HEK293 (cell line): ENCODE measurements around the gene ADAMTS9.

ENCODE experiments used
- CTCF ChIA-PET: fragments of 350-600 bp; formaldehyde crosslinking; extraction: SDS; loops from one replicate; lab custom pipeline; 2021; ENCODE audit warnings: antibody characterized with exemption; lab: Yijun Ruan, JAX
- POLR2A ChIA-PET: fragments of 300-600 bp; formaldehyde crosslinking; extraction: SDS; loops from one replicate; lab custom pipeline; 2020; ENCODE audit warnings: antibody characterized with exemption, inconsistent platforms; lab: Yijun Ruan, JAX
- H3K27ac ChIP-seq: fragments of 200-500 bp; sonication (Bioruptor generic); 2 replicates; pipeline ENCODE4 v1.5.1; 2014; ENCODE audit warnings: low read depth, low read length, control low read depth, inconsistent platforms; ENCODE audit errors: extremely low read depth
- H3K36me3 ChIP-seq, 2 experiments: fragments of 200-500 bp in 1 of 2; sonication (Bioruptor generic) in 1 of 2; 1 replicate in 1 of 2; 2 replicates in 1 of 2; pipeline ENCODE4 v1.5.1; 2014 to 2017; ENCODE audit warnings: inconsistent platforms in 2 of 2, low read length in 2 of 2; ENCODE audit not compliant: control insufficient read depth in 2 of 2, insufficient read depth in 1 of 2
- H3K4me1 ChIP-seq: fragments of 200-500 bp; sonication (Bioruptor generic); 2 replicates; pipeline ENCODE4 v1.5.1; 2014; ENCODE audit warnings: mild to moderate bottlenecking, low read length, inconsistent platforms; ENCODE audit not compliant: control insufficient read depth, insufficient read depth
- H3K4me3 ChIP-seq: 2 replicates; pipeline ENCODE4 v1.5.1; 2011; ENCODE audit warnings: low read depth, mild to moderate bottlenecking, control low read depth, low read length, moderate library complexity
- H3K9me3 ChIP-seq: fragments of 200-500 bp; sonication (Bioruptor generic); 2 replicates; pipeline ENCODE4 v1.5.1; 2014; ENCODE audit warnings: low read depth, low read length, inconsistent platforms; ENCODE audit not compliant: control insufficient read depth, insufficient read depth
- KLF9 ChIP-seq: fragments of 450-650 bp; formaldehyde crosslinking; IDR thresholded peaks from 2 replicates; pipeline ENCODE4 v1.5.1; 2016; ENCODE audit warnings: missing biosample characterization, missing genetic modification characterization, low read depth
- MZF1 ChIP-seq: fragments of 450-650 bp; formaldehyde crosslinking; IDR thresholded peaks from 2 replicates; pipeline ENCODE4 v1.5.1; 2017; ENCODE audit warnings: missing biosample characterization, missing genetic modification characterization, borderline replicate concordance
- OVOL3 ChIP-seq: fragments of 450-650 bp; formaldehyde crosslinking; IDR thresholded peaks from 2 replicates; pipeline ENCODE4 v1.5.1; 2016; ENCODE audit warnings: missing biosample characterization, missing genetic modification characterization
- SCRT1 ChIP-seq: fragments of 450-650 bp; formaldehyde crosslinking; IDR thresholded peaks from 2 replicates; pipeline ENCODE4 v1.5.1; 2016; ENCODE audit warnings: missing biosample characterization, missing genetic modification characterization, borderline replicate concordance
- SETDB1 ChIP-seq: IDR thresholded peaks from one replicate; pipeline ENCODE4 v1.6.1; 2017; ENCODE audit warnings: mild to moderate bottlenecking, low read length, moderate library complexity, mixed read lengths; ENCODE audit not compliant: insufficient read length
- ZNF174 ChIP-seq: fragments of 450-650 bp; formaldehyde crosslinking; IDR thresholded peaks from 2 replicates; pipeline ENCODE4 v1.5.0; 2017; ENCODE audit warnings: missing biosample characterization, mild to moderate bottlenecking, missing genetic modification characterization
- ZNF335 ChIP-seq: fragments of 450-650 bp; formaldehyde crosslinking; conservative IDR thresholded peaks from 2 replicates; pipeline ENCODE4 v1.5.1; 2016; ENCODE audit warnings: missing biosample characterization, missing genetic modification characterization
- ZNF501 ChIP-seq: fragments of 450-650 bp; formaldehyde crosslinking; IDR thresholded peaks from 2 replicates; pipeline ENCODE4 v1.5.1; 2016; ENCODE audit warnings: missing biosample characterization, missing genetic modification characterization
- ZNF510 ChIP-seq: fragments of 450-650 bp; formaldehyde crosslinking; IDR thresholded peaks from 2 replicates; pipeline ENCODE4 v1.5.1; 2018; ENCODE audit warnings: mild to moderate bottlenecking, missing genetic modification characterization, missing biosample characterization; ENCODE audit not compliant: insufficient replicate concordance
- ZNF654 ChIP-seq: fragments of 450-650 bp; formaldehyde crosslinking; IDR thresholded peaks from 2 replicates; pipeline ENCODE4 v1.5.1; 2016; ENCODE audit warnings: low read depth, missing biosample characterization, missing genetic modification characterization
- ZNF837 ChIP-seq: fragments of 450-650 bp; formaldehyde crosslinking; IDR thresholded peaks from 2 replicates; pipeline ENCODE4 v1.5.1; 2016; ENCODE audit warnings: missing biosample characterization, missing genetic modification characterization
- TF ChIP-seq, protein P1 (sequence below): fragments of 450-650 bp; IDR thresholded peaks from 2 replicates; pipeline ENCODE4 v1.5.1; 2018; ENCODE audit warnings: missing biosample characterization, mild to moderate bottlenecking, missing genetic modification characterization
- TF ChIP-seq, protein P2 (sequence below): fragments of 450-650 bp; formaldehyde crosslinking; conservative IDR thresholded peaks from 2 replicates; pipeline ENCODE4 v1.5.1; 2016; ENCODE audit warnings: low read depth, missing biosample characterization, missing genetic modification characterization
- TF ChIP-seq, protein P3 (sequence below): fragments of 450-650 bp; formaldehyde crosslinking; IDR thresholded peaks from 2 replicates; pipeline ENCODE4 v1.5.1; 2016; ENCODE audit warnings: missing biosample characterization, missing genetic modification characterization, borderline replicate concordance

Gene ADAMTS9

DNA sequence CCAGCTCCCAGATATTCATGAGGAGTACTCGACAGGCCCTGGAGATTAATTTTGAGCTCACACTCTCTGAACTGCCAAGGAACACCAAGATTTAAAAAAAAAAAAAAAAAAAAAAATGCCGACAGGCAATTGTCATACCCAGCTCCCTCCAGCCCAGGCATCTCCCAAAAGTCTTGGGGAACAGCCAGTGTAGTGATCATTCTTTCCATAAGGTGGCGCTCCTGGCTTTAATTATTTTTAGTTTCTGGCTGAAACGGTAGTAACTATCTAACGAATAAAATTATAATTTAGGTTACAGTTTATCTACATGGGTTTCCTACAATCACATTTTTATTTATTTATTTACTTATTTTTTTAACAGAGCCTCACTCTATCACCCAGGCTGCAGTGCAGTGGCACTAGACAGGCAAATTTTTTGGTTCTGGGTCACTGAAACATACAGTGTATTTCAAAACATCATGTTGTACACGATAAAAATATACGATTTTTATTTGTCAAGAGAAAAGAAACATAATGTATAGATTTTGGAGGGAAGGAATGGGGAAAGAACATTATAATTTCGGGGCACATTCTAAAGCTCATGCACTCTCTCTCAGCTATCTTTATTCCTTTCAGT, 157.3 kb downstream of the ADAMTS9 start:
- POLR2A ChIA-PET = interaction anchor here (0.6 to 0.7 kb wide), 2 partner anchors 153 to 635 kb away, joined by 4 to 5 read pairs; no protein-coding TSS in a partner anchor
- H3K27ac ChIP-seq = no peak overlapping the region
- H3K36me3 ChIP-seq = no peaks in the 10 kb centered on the region
- H3K9me3 ChIP-seq = no peaks in the 10 kb centered on the region
- H3K4me3 ChIP-seq = no peak overlapping the region
- CTCF ChIA-PET = interaction anchor here (0.5 to 2.0 kb wide), 36 partner anchors 8 to 1258 kb away, joined by 3 to 5 read pairs (median 3); no protein-coding TSS in a partner anchor
- H3K4me1 ChIP-seq = no peaks in the 10 kb centered on the region
- TF ChIP-seq ZNF654 (tag by site-specific recombination) (peak; percentile 65), ZNF335 (peak; percentile 47)
- TF ChIP-seq, protein P1, sequence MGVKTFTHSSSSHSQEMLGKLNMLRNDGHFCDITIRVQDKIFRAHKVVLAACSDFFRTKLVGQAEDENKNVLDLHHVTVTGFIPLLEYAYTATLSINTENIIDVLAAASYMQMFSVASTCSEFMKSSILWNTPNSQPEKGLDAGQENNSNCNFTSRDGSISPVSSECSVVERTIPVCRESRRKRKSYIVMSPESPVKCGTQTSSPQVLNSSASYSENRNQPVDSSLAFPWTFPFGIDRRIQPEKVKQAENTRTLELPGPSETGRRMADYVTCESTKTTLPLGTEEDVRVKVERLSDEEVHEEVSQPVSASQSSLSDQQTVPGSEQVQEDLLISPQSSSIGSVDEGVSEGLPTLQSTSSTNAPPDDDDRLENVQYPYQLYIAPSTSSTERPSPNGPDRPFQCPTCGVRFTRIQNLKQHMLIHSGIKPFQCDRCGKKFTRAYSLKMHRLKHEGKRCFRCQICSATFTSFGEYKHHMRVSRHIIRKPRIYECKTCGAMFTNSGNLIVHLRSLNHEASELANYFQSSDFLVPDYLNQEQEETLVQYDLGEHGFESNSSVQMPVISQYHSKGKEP (tag by site-specific recombination) = no peak

DNA sequence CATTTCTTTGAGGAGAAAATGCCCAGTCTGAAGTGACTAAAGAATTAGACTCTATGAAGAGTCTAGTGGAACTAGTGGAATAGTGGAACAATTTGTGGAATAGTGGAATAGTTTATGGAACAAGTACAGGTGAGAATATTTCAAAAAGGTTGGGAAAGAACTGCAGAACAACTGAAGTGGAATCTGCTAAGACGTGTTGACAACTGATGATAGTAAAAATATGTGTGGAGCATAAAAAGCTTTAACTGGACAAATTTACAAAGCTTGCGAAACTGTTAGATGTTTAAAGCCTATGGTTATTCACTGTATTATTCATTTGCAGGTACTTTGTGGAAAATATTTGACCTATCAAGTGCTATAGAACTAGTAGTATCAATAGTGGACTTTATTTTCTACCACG, 164.5 kb downstream of the ADAMTS9 start:
- no peak overlapping the region for H3K4me3 ChIP-seq
- H3K36me3 ChIP-seq = no peaks in the 10 kb centered on the region
- 0 out of 2 replicates have a peak, but pooled peaks cover 2% of the 10 kb centered on the region for H3K4me1 ChIP-seq
- peak; percentile 59 for TF ChIP-seq SETDB1
- no peak for TF ChIP-seq ZNF174 (tag by site-specific recombination)
- TF ChIP-seq, protein P2, sequence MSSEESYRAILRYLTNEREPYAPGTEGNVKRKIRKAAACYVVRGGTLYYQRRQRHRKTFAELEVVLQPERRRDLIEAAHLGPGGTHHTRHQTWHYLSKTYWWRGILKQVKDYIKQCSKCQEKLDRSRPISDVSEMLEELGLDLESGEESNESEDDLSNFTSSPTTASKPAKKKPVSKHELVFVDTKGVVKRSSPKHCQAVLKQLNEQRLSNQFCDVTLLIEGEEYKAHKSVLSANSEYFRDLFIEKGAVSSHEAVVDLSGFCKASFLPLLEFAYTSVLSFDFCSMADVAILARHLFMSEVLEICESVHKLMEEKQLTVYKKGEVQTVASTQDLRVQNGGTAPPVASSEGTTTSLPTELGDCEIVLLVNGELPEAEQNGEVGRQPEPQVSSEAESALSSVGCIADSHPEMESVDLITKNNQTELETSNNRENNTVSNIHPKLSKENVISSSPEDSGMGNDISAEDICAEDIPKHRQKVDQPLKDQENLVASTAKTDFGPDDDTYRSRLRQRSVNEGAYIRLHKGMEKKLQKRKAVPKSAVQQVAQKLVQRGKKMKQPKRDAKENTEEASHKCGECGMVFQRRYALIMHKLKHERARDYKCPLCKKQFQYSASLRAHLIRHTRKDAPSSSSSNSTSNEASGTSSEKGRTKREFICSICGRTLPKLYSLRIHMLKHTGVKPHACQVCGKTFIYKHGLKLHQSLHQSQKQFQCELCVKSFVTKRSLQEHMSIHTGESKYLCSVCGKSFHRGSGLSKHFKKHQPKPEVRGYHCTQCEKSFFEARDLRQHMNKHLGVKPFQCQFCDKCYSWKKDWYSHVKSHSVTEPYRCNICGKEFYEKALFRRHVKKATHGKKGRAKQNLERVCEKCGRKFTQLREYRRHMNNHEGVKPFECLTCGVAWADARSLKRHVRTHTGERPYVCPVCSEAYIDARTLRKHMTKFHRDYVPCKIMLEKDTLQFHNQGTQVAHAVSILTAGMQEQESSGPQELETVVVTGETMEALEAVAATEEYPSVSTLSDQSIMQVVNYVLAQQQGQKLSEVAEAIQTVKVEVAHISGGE (tag by site-specific recombination) = no peak
- TF ChIP-seq ZNF510 (tag by site-specific recombination) = peak; percentile 93
- TF ChIP-seq ZNF501 (tag by site-specific recombination) = no peak
- no peak for TF ChIP-seq ZNF837 (tag by site-specific recombination)
- TF ChIP-seq, all 188 proteins: peak for 2
- ChIA-PET CTCF (interaction anchor here (1.8 kb wide), 1 partner anchor 8 kb away, joined by 4 read pairs; no protein-coding TSS in a partner anchor), POLR2A (no interaction called here)
- no peaks in the 10 kb centered on the region for H3K9me3 ChIP-seq
- H3K27ac ChIP-seq = no peak overlapping the region

DNA sequence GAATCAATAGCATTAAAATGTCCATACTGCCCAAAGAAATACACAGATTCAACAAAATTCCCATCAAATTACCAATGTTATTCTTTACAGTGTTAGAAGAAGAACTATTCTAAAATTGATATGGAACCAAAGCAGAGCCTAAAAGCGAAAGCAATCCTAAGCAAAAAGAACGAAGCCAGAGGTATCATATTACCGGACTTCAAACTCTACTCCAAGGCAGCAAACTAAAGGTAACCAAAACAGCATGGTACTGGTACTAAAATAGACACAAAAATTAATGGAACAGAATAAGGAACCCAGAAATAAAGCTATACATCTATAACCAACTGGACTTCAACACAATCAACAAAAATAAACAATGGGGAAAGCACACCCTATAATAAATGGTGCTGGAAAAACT, 167.5 kb downstream of the ADAMTS9 start:
- Histone ChIP-seq H3K36me3 (no peaks in the 10 kb centered on the region), H3K27ac (no peak overlapping the region), H3K4me1 (0 out of 2 replicates have a peak, but pooled peaks cover 2% of the 10 kb centered on the region), H3K4me3 (no peak overlapping the region), H3K9me3 (no peaks in the 10 kb centered on the region)
- POLR2A ChIA-PET = no interaction called here
- CTCF ChIA-PET = interaction anchor here (1.3 kb wide), 1 partner anchor 10 kb away, joined by 4 read pairs; no protein-coding TSS in a partner anchor
- TF ChIP-seq KLF9 (tag by site-specific recombination) = no peak
- no peak for TF ChIP-seq SCRT1 (tag by site-specific recombination)
- TF ChIP-seq, protein P3, sequence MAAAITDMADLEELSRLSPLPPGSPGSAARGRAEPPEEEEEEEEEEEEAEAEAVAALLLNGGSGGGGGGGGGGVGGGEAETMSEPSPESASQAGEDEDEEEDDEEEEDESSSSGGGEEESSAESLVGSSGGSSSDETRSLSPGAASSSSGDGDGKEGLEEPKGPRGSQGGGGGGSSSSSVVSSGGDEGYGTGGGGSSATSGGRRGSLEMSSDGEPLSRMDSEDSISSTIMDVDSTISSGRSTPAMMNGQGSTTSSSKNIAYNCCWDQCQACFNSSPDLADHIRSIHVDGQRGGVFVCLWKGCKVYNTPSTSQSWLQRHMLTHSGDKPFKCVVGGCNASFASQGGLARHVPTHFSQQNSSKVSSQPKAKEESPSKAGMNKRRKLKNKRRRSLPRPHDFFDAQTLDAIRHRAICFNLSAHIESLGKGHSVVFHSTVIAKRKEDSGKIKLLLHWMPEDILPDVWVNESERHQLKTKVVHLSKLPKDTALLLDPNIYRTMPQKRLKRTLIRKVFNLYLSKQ (tag by site-specific recombination) = no peak
- no peak for TF ChIP-seq OVOL3 (tag by site-specific recombination)
- TF ChIP-seq MZF1 = no peak
